Hepatocyte (in vitro differentiated cells): Measurements from ENCODE around the gene NDST3. TPM values are rescaled to one million over a fixed set of nuclear protein-coding genes. Genes with fewer than 3 reads are reported as not detected.

Experiments
- DNase-seq: peaks from one replicate; pipeline ENCODE4 v3.0.0-alpha.2; 2016; ENCODE audit warnings: low spot score
- H2AFZ ChIP-seq: fragments of 200-600 bp; sonication (generic); 2 replicates; pipeline ENCODE4 v1.6.0; 2016; ENCODE audit warnings: antibody characterized with exemption, mild to moderate bottlenecking
- H3K27ac ChIP-seq: fragments of 200-600 bp; sonication (generic); 2 replicates; pipeline ENCODE4 v1.5.1; 2016; ENCODE audit warnings: mild to moderate bottlenecking
- H3K27me3 ChIP-seq: fragments of 200-600 bp; sonication (generic); 2 replicates; pipeline ENCODE4 v1.6.1; 2016
- H3K36me3 ChIP-seq: fragments of 200-600 bp; sonication (generic); replicated peaks from 2 replicates; pipeline ENCODE4 v1.5.1; 2016; ENCODE audit warnings: low read depth; ENCODE audit not compliant: insufficient read depth
- H3K4me1 ChIP-seq: fragments of 200-600 bp; sonication (generic); 2 replicates; pipeline ENCODE4 v1.5.1; 2016; ENCODE audit warnings: mild to moderate bottlenecking, moderate library complexity; ENCODE audit not compliant: insufficient read depth
- H3K4me2 ChIP-seq: fragments of 200-600 bp; sonication (generic); 2 replicates; pipeline ENCODE4 v1.6.0; 2016
- H3K4me3 ChIP-seq: fragments of 200-600 bp; sonication (generic); 2 replicates; pipeline ENCODE4 v1.5.1; 2016; ENCODE audit warnings: mild to moderate bottlenecking
- H3K79me2 ChIP-seq: fragments of 200-600 bp; sonication (generic); 2 replicates; pipeline ENCODE4 v1.6.0; 2017; ENCODE audit warnings: mild to moderate bottlenecking
- H3K9me2 ChIP-seq: fragments of 200-600 bp; sonication (generic); replicated peaks from 2 replicates; pipeline ENCODE4 v1.6.0; 2017; ENCODE audit warnings: mild to moderate bottlenecking; ENCODE audit not compliant: insufficient read depth
- H3K9me3 ChIP-seq: fragments of 200-600 bp; sonication (generic); 2 replicates; pipeline ENCODE4 v1.5.1; 2016; ENCODE audit warnings: low read depth, mild to moderate bottlenecking
- H4K20me1 ChIP-seq: fragments of 200-600 bp; sonication (generic); 2 replicates; pipeline ENCODE4 v1.6.0; 2016; ENCODE audit warnings: mild to moderate bottlenecking; ENCODE audit not compliant: insufficient read depth, poor library complexity, severe bottlenecking
- CTCF ChIP-seq: fragments of 200-600 bp; sonication (generic); IDR thresholded peaks from 2 replicates; pipeline ENCODE4 v1.5.1; 2016; ENCODE audit warnings: antibody characterized with exemption, mild to moderate bottlenecking; ENCODE audit not compliant: poor library complexity
- EZH2 ChIP-seq: fragments of 200-600 bp; sonication (generic); IDR thresholded peaks from 2 replicates; pipeline ENCODE4 v1.6.1; 2016; ENCODE audit warnings: antibody characterized with exemption, mild to moderate bottlenecking, borderline replicate concordance
- EZH2phosphoT487 ChIP-seq: fragments of 200-600 bp; sonication (generic); IDR thresholded peaks from one replicate; pipeline ENCODE4 v1.6.1; 2018; ENCODE audit warnings: antibody characterized with exemption, mild to moderate bottlenecking, low read depth, moderate library complexity; ENCODE audit not compliant: unreplicated experiment, severe bottlenecking
- WGBS: methylation state at CpG from one replicate; pipeline ENCODE4 v1.1.6; 2016; ENCODE audit warnings: low lambda C conversion rate; ENCODE audit errors: missing lambda C conversion rate; 5-methylcytosine and 5-hydroxymethylcytosine counted together
- polyA plus RNA-seq: library from polyadenylated mRNA; unstranded; fragments of >200 nt; fragmentation: Nextera tagmentation; extraction: Ambion mirVana; gene quantifications from 2 replicates; pipeline ENCODE4 v1.2.1, GENCODE V29; 2016
- total RNA-seq: library from RNA; depleted of rRNA; stranded (reverse); fragments of >200 nt; gene quantifications from 2 replicates; pipeline ENCODE4 v1.2.3, GENCODE V29; 2014

Gene NDST3
- total and polyA plus RNA-seq, 2 experiments from 2014 or later, result 1.3 to 1.6 TPM

- H4K20me1 ChIP-seq, result no peaks in the 10 kb centered on the region
- 98% methylated on average over 2 of the region's 2 CpGs for WGBS
These were observed 203.2 kb downstream of the NDST3 start for GRCh38 chr4:118237531-118237930.

GRCh38 chr4:118249890-118250289 is 215.6 kb downstream of the NDST3 start:
- Histone ChIP-seq H2AFZ (no peak overlapping the region), H3K4me1 (no peaks in the 10 kb centered on the region), H3K27me3 (no peaks in the 10 kb centered on the region), H3K9me3 (no peaks in the 10 kb centered on the region), H3K4me2 (no peak overlapping the region), H3K9me2 (no peaks in the 10 kb centered on the region), H4K20me1 (no peaks in the 10 kb centered on the region), H3K4me3 (no peak overlapping the region), H3K27ac (no peak overlapping the region), H3K79me2 (no peaks in the 10 kb centered on the region), H3K36me3 (no peaks in the 10 kb centered on the region)
- no peak for DNase-seq
- TF ChIP-seq EZH2phosphoT487 (no peak), EZH2 (no peak), CTCF (no peak)
- 93% methylated on average over 3 of the region's 3 CpGs for whole genome bisulfite sequencing

More at GRCh38 chr4:118237531-118237930, 203.2 kb downstream of the NDST3 start:
- H3K4me3 ChIP-seq, result no peak overlapping the region
- H3K27me3 ChIP-seq, result no peaks in the 10 kb centered on the region
- H3K9me2 ChIP-seq, result no peaks in the 10 kb centered on the region
- TF ChIP-seq EZH2phosphoT487, result no peak
- TF ChIP-seq CTCF, result no peak
- no peak for TF ChIP-seq EZH2
- H3K4me1 ChIP-seq, result no peaks in the 10 kb centered on the region
- H2AFZ ChIP-seq, result no peak overlapping the region
- no peak overlapping the region for H3K4me2 ChIP-seq
- no peaks in the 10 kb centered on the region for H3K36me3 ChIP-seq
- H3K9me3 ChIP-seq, result no peaks in the 10 kb centered on the region
- DNase-seq, result no peak
- no peak overlapping the region for H3K27ac ChIP-seq
- no peaks in the 10 kb centered on the region for H3K79me2 ChIP-seq

- Histone ChIP-seq H3K9me2 (no peaks in the 10 kb centered on the region), H3K79me2 (no peaks in the 10 kb centered on the region), H2AFZ (no peak overlapping the region), H4K20me1 (no peaks in the 10 kb centered on the region), H3K36me3 (no peaks in the 10 kb centered on the region), H3K4me2 (no peak overlapping the region), H3K27ac (no peak overlapping the region), H3K4me3 (no peak overlapping the region), H3K4me1 (no peaks in the 10 kb centered on the region), H3K27me3 (no peaks in the 10 kb centered on the region), H3K9me3 (no peaks in the 10 kb centered on the region)
- no peak for TF ChIP-seq EZH2phosphoT487
- TF ChIP-seq EZH2, result no peak
- TF ChIP-seq CTCF, result no peak
- no peak for DNase-seq
These were observed 220.1 kb downstream of the NDST3 start for GRCh38 chr4:118254368-118254767.

GRCh38 chr4:118259111-118259510 is 224.8 kb downstream of the NDST3 start:
- Histone ChIP-seq H3K4me1 (no peaks in the 10 kb centered on the region), H3K9me2 (no peaks in the 10 kb centered on the region), H3K27me3 (no peaks in the 10 kb centered on the region), H4K20me1 (no peaks in the 10 kb centered on the region), H3K4me3 (no peak overlapping the region), H3K9me3 (no peaks in the 10 kb centered on the region), H3K4me2 (no peak overlapping the region), H3K27ac (no peak overlapping the region), H2AFZ (no peak overlapping the region), H3K79me2 (no peaks in the 10 kb centered on the region), H3K36me3 (no peaks in the 10 kb centered on the region)
- 81% methylated on average over 3 of the region's 3 CpGs for WGBS
- TF ChIP-seq EZH2 (no peak), CTCF (no peak), EZH2phosphoT487 (no peak)
- no peak for DNase-seq
